ENCODE data around the gene HDAC4. TPM values are rescaled to one million over a fixed set of nuclear protein-coding genes. Genes with fewer than 3 reads are reported as not detected.

The HDAC4 gene
- total RNA-seq, 1 experiment from 2014 or later, result 40.1 TPM

DNA sequence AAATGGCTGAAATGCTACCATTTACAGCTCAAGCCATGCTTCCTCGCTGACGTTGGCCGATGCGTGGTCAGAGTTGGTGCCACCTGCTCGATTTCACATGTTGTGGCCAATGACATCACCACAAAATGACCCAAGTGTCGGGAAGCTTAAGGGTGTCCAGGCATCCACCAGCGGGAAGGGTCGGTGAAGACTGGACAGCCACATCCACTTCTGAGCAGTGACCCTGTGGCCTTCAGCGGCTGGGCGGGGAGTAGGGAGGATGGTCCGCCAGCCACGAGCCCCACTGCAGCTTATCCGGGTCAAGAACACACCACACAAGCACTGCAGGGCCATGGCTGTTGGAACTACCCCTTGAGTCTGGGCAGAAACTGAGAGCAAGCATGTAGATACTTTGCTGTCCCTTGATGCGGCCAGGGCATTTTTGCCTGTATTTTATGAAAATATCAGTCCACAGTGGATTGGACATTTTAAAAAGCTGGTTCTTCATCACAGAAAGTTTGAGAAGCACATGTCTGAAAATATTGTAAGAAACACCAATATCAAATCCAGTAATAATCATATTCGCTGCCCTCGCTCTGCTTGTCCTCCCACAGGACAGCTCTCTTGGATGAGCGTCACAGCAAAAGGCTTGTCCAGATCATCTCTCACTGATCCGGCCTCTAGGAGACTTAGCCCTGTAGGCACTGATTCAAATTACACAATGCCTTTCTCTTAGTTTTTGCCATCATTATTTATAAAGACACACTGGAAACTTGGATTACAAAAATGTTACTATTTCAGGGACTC, 379.0 kb downstream of the HDAC4 start:
- no peaks in the 10 kb centered on the region; the same call in 1 of the 2 replicates for H3K27me3 ChIP-seq (ENCODE audit: control insufficient read depth, insufficient read depth, low read length)
- POLR2A ChIA-PET, result no interaction called here
- no peaks in the 10 kb centered on the region for H3K36me3 ChIP-seq (ENCODE audit: control insufficient read depth, insufficient read depth, low read length)
- in situ Hi-C loops (cut with HindIII; ENCODE audit: low pct_unique_long_range_greater_than_20kb, low sequenced_read_pairs) (no loop called here), intact Hi-C loops (cut with micrococcal nuclease; ENCODE audit: unreplicated experiment) (no loop called here)
- no peaks in the 10 kb centered on the region for H3K9me3 ChIP-seq (ENCODE audit: control insufficient read depth, insufficient read depth, low read depth, low read length)
- no TSS peak for BruUV-seq (replicated peaks)
- no peaks in the 10 kb centered on the region for H3K4me1 ChIP-seq (ENCODE audit: control insufficient read depth, insufficient read depth, low read length)
- H3K27ac ChIP-seq (ENCODE audit: low read length), result no peak overlapping the region
- no peak for DNase-seq (ENCODE audit: low read depth, low spot score)
- CTCF ChIA-PET, result no interaction called here
- no peak overlapping the region for H3K4me3 ChIP-seq (ENCODE audit: low read depth in 2 of 2, low read length in 2 of 2)
- no peak for ATAC-seq
- TF ChIP-seq, protein P1, sequence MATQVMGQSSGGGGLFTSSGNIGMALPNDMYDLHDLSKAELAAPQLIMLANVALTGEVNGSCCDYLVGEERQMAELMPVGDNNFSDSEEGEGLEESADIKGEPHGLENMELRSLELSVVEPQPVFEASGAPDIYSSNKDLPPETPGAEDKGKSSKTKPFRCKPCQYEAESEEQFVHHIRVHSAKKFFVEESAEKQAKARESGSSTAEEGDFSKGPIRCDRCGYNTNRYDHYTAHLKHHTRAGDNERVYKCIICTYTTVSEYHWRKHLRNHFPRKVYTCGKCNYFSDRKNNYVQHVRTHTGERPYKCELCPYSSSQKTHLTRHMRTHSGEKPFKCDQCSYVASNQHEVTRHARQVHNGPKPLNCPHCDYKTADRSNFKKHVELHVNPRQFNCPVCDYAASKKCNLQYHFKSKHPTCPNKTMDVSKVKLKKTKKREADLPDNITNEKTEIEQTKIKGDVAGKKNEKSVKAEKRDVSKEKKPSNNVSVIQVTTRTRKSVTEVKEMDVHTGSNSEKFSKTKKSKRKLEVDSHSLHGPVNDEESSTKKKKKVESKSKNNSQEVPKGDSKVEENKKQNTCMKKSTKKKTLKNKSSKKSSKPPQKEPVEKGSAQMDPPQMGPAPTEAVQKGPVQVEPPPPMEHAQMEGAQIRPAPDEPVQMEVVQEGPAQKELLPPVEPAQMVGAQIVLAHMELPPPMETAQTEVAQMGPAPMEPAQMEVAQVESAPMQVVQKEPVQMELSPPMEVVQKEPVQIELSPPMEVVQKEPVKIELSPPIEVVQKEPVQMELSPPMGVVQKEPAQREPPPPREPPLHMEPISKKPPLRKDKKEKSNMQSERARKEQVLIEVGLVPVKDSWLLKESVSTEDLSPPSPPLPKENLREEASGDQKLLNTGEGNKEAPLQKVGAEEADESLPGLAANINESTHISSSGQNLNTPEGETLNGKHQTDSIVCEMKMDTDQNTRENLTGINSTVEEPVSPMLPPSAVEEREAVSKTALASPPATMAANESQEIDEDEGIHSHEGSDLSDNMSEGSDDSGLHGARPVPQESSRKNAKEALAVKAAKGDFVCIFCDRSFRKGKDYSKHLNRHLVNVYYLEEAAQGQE (IDR thresholded peaks at IDR 0.05; ENCODE audit: insufficient read depth in 1 of 2, low read depth in 2 of 2, low read length in 1 of 2), result no peak
- TF ChIP-seq SIN3A (IDR thresholded peaks at IDR 0.05; ENCODE audit: borderline replicate concordance, insufficient read depth, low read depth, low read length), result no peak
- TF ChIP-seq, protein P2, sequence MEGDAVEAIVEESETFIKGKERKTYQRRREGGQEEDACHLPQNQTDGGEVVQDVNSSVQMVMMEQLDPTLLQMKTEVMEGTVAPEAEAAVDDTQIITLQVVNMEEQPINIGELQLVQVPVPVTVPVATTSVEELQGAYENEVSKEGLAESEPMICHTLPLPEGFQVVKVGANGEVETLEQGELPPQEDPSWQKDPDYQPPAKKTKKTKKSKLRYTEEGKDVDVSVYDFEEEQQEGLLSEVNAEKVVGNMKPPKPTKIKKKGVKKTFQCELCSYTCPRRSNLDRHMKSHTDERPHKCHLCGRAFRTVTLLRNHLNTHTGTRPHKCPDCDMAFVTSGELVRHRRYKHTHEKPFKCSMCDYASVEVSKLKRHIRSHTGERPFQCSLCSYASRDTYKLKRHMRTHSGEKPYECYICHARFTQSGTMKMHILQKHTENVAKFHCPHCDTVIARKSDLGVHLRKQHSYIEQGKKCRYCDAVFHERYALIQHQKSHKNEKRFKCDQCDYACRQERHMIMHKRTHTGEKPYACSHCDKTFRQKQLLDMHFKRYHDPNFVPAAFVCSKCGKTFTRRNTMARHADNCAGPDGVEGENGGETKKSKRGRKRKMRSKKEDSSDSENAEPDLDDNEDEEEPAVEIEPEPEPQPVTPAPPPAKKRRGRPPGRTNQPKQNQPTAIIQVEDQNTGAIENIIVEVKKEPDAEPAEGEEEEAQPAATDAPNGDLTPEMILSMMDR (IDR thresholded peaks at IDR 0.05), result no peak
- no peak for TF ChIP-seq POLR2AphosphoS5 (IDR thresholded peaks at IDR 0.05; ENCODE audit: low read depth, low read length)
- TF ChIP-seq TCF7L2 (IDR thresholded peaks at IDR 0.05; ENCODE audit: low read depth, low read length), result no peak

DNA sequence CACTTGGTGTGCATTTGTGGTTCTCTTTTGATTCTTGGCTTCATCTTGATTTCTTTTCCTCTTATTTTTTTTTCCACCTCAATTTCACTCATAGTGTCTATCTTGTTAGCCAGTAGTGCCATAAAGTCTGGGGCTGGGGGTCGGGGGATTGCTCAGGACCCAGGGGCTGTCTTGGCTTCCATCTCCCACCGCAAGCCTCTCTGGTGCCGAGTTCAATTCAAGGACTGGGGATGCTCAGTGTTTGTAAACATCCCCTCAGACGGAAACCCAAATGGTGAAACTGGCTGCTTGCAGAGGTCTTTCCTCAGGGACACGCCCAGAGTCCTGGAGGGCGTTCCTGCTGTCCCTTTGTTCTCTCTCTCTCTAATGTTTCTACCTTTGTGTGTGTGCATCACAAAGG, 379.6 kb downstream of the HDAC4 start:
- no peak for ATAC-seq
- intact Hi-C loops (cut with micrococcal nuclease; ENCODE audit: unreplicated experiment) (no loop called here), in situ Hi-C loops (cut with HindIII; ENCODE audit: low pct_unique_long_range_greater_than_20kb, low sequenced_read_pairs) (no loop called here)
- no peak overlapping the region for H3K27ac ChIP-seq (ENCODE audit: low read length)
- H3K36me3 ChIP-seq (ENCODE audit: control insufficient read depth, insufficient read depth, low read length), result no peaks in the 10 kb centered on the region
- no peaks in the 10 kb centered on the region; the same call in 1 of the 2 replicates for H3K27me3 ChIP-seq (ENCODE audit: control insufficient read depth, insufficient read depth, low read length)
- no TSS peak for BruUV-seq (replicated peaks)
- H3K9me3 ChIP-seq (ENCODE audit: control insufficient read depth, insufficient read depth, low read depth, low read length), result no peaks in the 10 kb centered on the region
- POLR2A ChIA-PET, result interaction anchor here (0.7 kb wide), 1 partner anchor 338 kb away, joined by 4 read pairs; no protein-coding TSS in a partner anchor
- DNase-seq (ENCODE audit: low read depth, low spot score), result no peak
- CTCF ChIA-PET, result no interaction called here
- no peaks in the 10 kb centered on the region for H3K4me1 ChIP-seq (ENCODE audit: control insufficient read depth, insufficient read depth, low read length)
- TF ChIP-seq SIN3A (IDR thresholded peaks at IDR 0.05; ENCODE audit: borderline replicate concordance, insufficient read depth, low read depth, low read length), result no peak
- TF ChIP-seq, protein P2 (IDR thresholded peaks at IDR 0.05), result no peak
- no peak for TF ChIP-seq TCF7L2 (IDR thresholded peaks at IDR 0.05; ENCODE audit: low read depth, low read length)
- TF ChIP-seq, protein P1 (IDR thresholded peaks at IDR 0.05; ENCODE audit: insufficient read depth in 1 of 2, low read depth in 2 of 2, low read length in 1 of 2), result no peak
- TF ChIP-seq POLR2AphosphoS5 (IDR thresholded peaks at IDR 0.05; ENCODE audit: low read depth, low read length), result no peak
- no peak overlapping the region for H3K4me3 ChIP-seq (ENCODE audit: low read depth in 2 of 2, low read length in 2 of 2)
